A549 (cell line): ENCODE data around the gene KCNMA1. TPM values are rescaled to one million over a fixed set of nuclear protein-coding genes. Genes with fewer than 3 reads are reported as not detected.

Source experiments
- ATAC-seq, 2 experiments: fragments of 200-7000 bp in 1 of 2; fragments of >200 bp in 1 of 2; cut with Nextera tagmentation in 1 of 2; cut with Tn5 transposase in 1 of 2; 3 replicates each; pipeline versions ENCODE4 v1.8.0 to v1.9.1; 2018 to 2020; ENCODE audit warnings: mild to moderate bottlenecking in 1 of 2, moderate library complexity in 1 of 2
- CTCF ChIA-PET: fragments of 300-600 bp; sonication (Branson Sonifier 250); formaldehyde crosslinking; extraction: SDS; loops from one replicate; lab custom pipeline; 2021; ENCODE audit warnings: antibody characterized with exemption, inconsistent platforms; lab: Yijun Ruan, JAX
- POLR2A ChIA-PET: fragments of 350-600 bp; formaldehyde crosslinking; extraction: SDS; loops from one replicate; lab custom pipeline; 2021; ENCODE audit warnings: antibody characterized with exemption, inconsistent platforms; lab: Yijun Ruan, JAX
- DNase-seq, 2 experiments: peaks; one replicate each; pipeline versions ENCODE4 v3.0.0 to v3.0.0-alpha.2; 2011 to 2016; ENCODE audit warnings: low read depth in 1 of 2, low spot score in 1 of 2
- FAIRE-seq: peaks from 2 replicates; lab custom pipeline; 2011; peaks lifted over from hg19 to GRCh38; lab: Jason Lieb, UNC
- H3K27ac ChIP-seq, 2 experiments: fragments of >200 bp; sonication (Bioruptor Twin); formaldehyde crosslinking; 3 replicates each; pipeline ENCODE4 v1.5.1; 2016 to 2017
- H3K4me1 ChIP-seq: fragments of >200 bp; sonication (Bioruptor Twin); formaldehyde crosslinking; 3 replicates; pipeline ENCODE4 v1.6.1; 2016
- H3K4me2 ChIP-seq: fragments of >200 bp; sonication (Bioruptor Twin); formaldehyde crosslinking; 3 replicates; pipeline ENCODE4 v1.6.1; 2016
- H3K4me3 ChIP-seq: fragments of >200 bp; sonication (Bioruptor Twin); formaldehyde crosslinking; 3 replicates; pipeline ENCODE4 v1.5.1; 2016
- H3K9me3 ChIP-seq: fragments of >200 bp; sonication (Bioruptor Twin); formaldehyde crosslinking; 3 replicates; pipeline ENCODE4 v1.6.1; 2016
- ATOH8 ChIP-seq: fragments of 250-450 bp; sonication (Bioruptor Pico); IDR thresholded peaks from 2 replicates; pipeline ENCODE4 v1.5.0; 2020; ENCODE audit warnings: low read depth, mild to moderate bottlenecking, moderate library complexity
- BHLHE40 ChIP-seq: IDR thresholded peaks from 2 replicates; pipeline ENCODE4 v1.6.1; 2012; ENCODE audit warnings: low read depth, low read length, inconsistent platforms
- CHD2 ChIP-seq: fragments of 150-350 bp; IDR thresholded peaks from 2 replicates; pipeline ENCODE4 v1.6.1; 2014; ENCODE audit warnings: low read length; ENCODE audit not compliant: partially characterized antibody
- CHD4 ChIP-seq: fragments of 200-600 bp; sonication (generic); IDR thresholded peaks from 2 replicates; pipeline ENCODE4 v1.6.1; 2016; ENCODE audit warnings: antibody characterized with exemption, mild to moderate bottlenecking, borderline replicate concordance
- E2F6 ChIP-seq: IDR thresholded peaks from 2 replicates; pipeline ENCODE4 v1.6.1; 2012; ENCODE audit warnings: low read depth, borderline replicate concordance
- EHF ChIP-seq: fragments of 250-450 bp; sonication (Bioruptor Pico); IDR thresholded peaks from 2 replicates; pipeline ENCODE4 v1.5.0; 2020; ENCODE audit warnings: mild to moderate bottlenecking
- ELK1 ChIP-seq: fragments of 150-350 bp; IDR thresholded peaks from 2 replicates; pipeline ENCODE4 v1.6.1; 2014; ENCODE audit warnings: low read depth, mild to moderate bottlenecking, low read length
- EP300 ChIP-seq, 2 experiments: fragments of >200 bp; sonication (Bioruptor Twin); formaldehyde crosslinking; IDR thresholded peaks; 2 replicates in 1 of 2; 3 replicates in 1 of 2; pipeline ENCODE4 v1.6.1; 2016 to 2017
- FOSL2 ChIP-seq, 2 experiments: fragments of 450-650 bp in 1 of 2; fragments of >200 bp in 1 of 2; sonication (Bioruptor Twin) in 1 of 2; formaldehyde crosslinking; IDR thresholded peaks; 2 replicates each; pipeline versions ENCODE4 v1.5.0 to v1.6.1; 2016 to 2020; ENCODE audit warnings: mild to moderate bottlenecking in 1 of 2, moderate library complexity in 1 of 2
- GATA3 ChIP-seq: IDR thresholded peaks from 2 replicates; pipeline ENCODE4 v1.6.1; 2012; ENCODE audit warnings: borderline replicate concordance
- HES2 ChIP-seq: fragments of >200 bp; sonication (Bioruptor Twin); formaldehyde crosslinking; IDR thresholded peaks from 2 replicates; pipeline ENCODE4 v1.6.1; 2016
- HEYL ChIP-seq: fragments of 250-450 bp; sonication (Bioruptor Pico); IDR thresholded peaks from 2 replicates; pipeline ENCODE4 v1.8.0; 2021; ENCODE audit warnings: mild to moderate bottlenecking, moderate library complexity
- HMGXB4 ChIP-seq: fragments of 250-450 bp; sonication (Bioruptor Pico); IDR thresholded peaks from 2 replicates; pipeline ENCODE4 v1.5.0; 2021; ENCODE audit warnings: mild to moderate bottlenecking, moderate library complexity, borderline replicate concordance
- JUN ChIP-seq, 2 experiments: fragments of >200 bp; sonication (Bioruptor Twin); formaldehyde crosslinking; IDR thresholded peaks; 2 replicates in 1 of 2; 3 replicates in 1 of 2; pipeline ENCODE4 v1.6.1; 2016 to 2017
- MAFK ChIP-seq: fragments of 450-650 bp; IDR thresholded peaks from 2 replicates; pipeline ENCODE4 v1.6.1; 2014; ENCODE audit not compliant: partially characterized antibody
- PBX3 ChIP-seq: IDR thresholded peaks from 2 replicates; pipeline ENCODE4 v1.6.1; 2012
- PHF8 ChIP-seq: fragments of 200-600 bp; sonication (generic); IDR thresholded peaks from 2 replicates; pipeline ENCODE4 v1.6.1; 2016; ENCODE audit warnings: low read depth, mild to moderate bottlenecking, antibody characterized with exemption, moderate library complexity, borderline replicate concordance
- POLR2A ChIP-seq: IDR thresholded peaks from 2 replicates; pipeline ENCODE4 v1.6.1; 2012; ENCODE audit warnings: mild to moderate bottlenecking, low read length
- POLR2AphosphoS2 ChIP-seq: conservative IDR thresholded peaks from 2 replicates; pipeline ENCODE4 v1.6.1; 2012; ENCODE audit warnings: low read length, improper control_type of control experiment, inconsistent platforms
- RCOR1 ChIP-seq: fragments of 150-350 bp; IDR thresholded peaks from 2 replicates; pipeline ENCODE4 v1.6.1; 2014; ENCODE audit warnings: antibody characterized with exemption, low read length, low read depth
- REST ChIP-seq: fragments of 200-600 bp; sonication (generic); IDR thresholded peaks from 2 replicates; pipeline ENCODE4 v1.6.1; 2016; ENCODE audit warnings: antibody characterized with exemption, mild to moderate bottlenecking, moderate library complexity
- RNF2 ChIP-seq: fragments of 200-600 bp; sonication (generic); IDR thresholded peaks from 2 replicates; pipeline ENCODE4 v1.6.1; 2016; ENCODE audit warnings: low read depth, mild to moderate bottlenecking, antibody characterized with exemption, moderate library complexity, borderline replicate concordance
- TP53 ChIP-seq: fragments of 250-450 bp; sonication (Bioruptor Pico); IDR thresholded peaks from 2 replicates; pipeline ENCODE4 v1.5.0; 2021; ENCODE audit warnings: mild to moderate bottlenecking, moderate library complexity
- ZC3H11A ChIP-seq: fragments of 450-650 bp; IDR thresholded peaks from 2 replicates; pipeline ENCODE4 v1.6.1; 2014; ENCODE audit warnings: antibody characterized with exemption, mild to moderate bottlenecking
- ZNF302 ChIP-seq: fragments of 250-450 bp; sonication (Bioruptor Pico); IDR thresholded peaks from 2 replicates; pipeline ENCODE4 v1.9.0; 2021; ENCODE audit warnings: inconsistent platforms, mild to moderate bottlenecking, moderate library complexity
- ZSCAN20 ChIP-seq: fragments of 250-450 bp; sonication (Bioruptor Pico); IDR thresholded peaks from 2 replicates; pipeline ENCODE4 v1.8.0; 2022; ENCODE audit warnings: mild to moderate bottlenecking, moderate library complexity
- WGBS: methylation state at CpG from one replicate; pipeline ENCODE4 v1.1.6; 2017; ENCODE audit errors: missing lambda C conversion rate; 5-methylcytosine and 5-hydroxymethylcytosine counted together
- polyA plus RNA-seq, 4 experiments: library from polyadenylated mRNA; depleted of rRNA in 3 of 4; stranded (reverse); fragments of >200 nt; fragmentation: RNase III in 1 of 4; extraction: RNeasy Plus Mini Kit Qiagen cat#74134 plus additional on column Dnase treatment in 1 of 4; gene quantifications; 2 replicates in 3 of 4; 3 replicates in 1 of 4; pipeline ENCODE4 v1.2.3, GENCODE V29; 2011 to 2017

The KCNMA1 gene
- polyA plus RNA-seq, 2 of the 4 experiments (the other 2 are of a cell fraction), result 14.9 to 30.6 TPM

- no peak overlapping the region for H3K4me3 ChIP-seq
- CTCF ChIA-PET, result interaction anchor here (0.7 to 5.1 kb wide), 5 partner anchors 14 to 453 kb away, joined by 3 to 33 read pairs (median 4); no protein-coding TSS in a partner anchor
- peak overlapping the region in 1 of 2 experiments; percentile 38; a peak in 3 of 6 replicates for H3K27ac ChIP-seq
- H3K4me1 ChIP-seq, result peaks cover 6% of the 10 kb centered on the region; the same call in 1 of the 3 replicates
- ATAC-seq (no peak), FAIRE-seq (no peak), DNase-seq (no peak)
- TF ChIP-seq TP53 (CRISPR knock-in tag), result no peak
- TF ChIP-seq ZNF302, result no peak
- no peak for TF ChIP-seq HMGXB4 (CRISPR knock-in tag)
- TF ChIP-seq PHF8, result no peak
- no peak for TF ChIP-seq POLR2A
- TF ChIP-seq CHD4, result no peak
- no peak for TF ChIP-seq ZC3H11A
- no peak for TF ChIP-seq RNF2
- TF ChIP-seq ZSCAN20 (CRISPR knock-in tag), result no peak
- TF ChIP-seq POLR2AphosphoS2, result no peak
- no peak for TF ChIP-seq BHLHE40
- TF ChIP-seq HES2, result no peak
- no peak for TF ChIP-seq CHD2
- TF ChIP-seq HEYL (CRISPR knock-in tag), result no peak
- no peak for TF ChIP-seq ELK1
- TF ChIP-seq MAFK, result no peak
- no peak for TF ChIP-seq FOSL2 (IDR thresholded peaks at IDR 0.05)
- TF ChIP-seq FOSL2 (CRISPR knock-in tag; IDR thresholded peaks at IDR 0.05), result no peak
- TF ChIP-seq ATOH8 (CRISPR knock-in tag), result no peak
- no peaks in the 10 kb centered on the region for H3K9me3 ChIP-seq
- no peak overlapping the region for H3K4me2 ChIP-seq
- POLR2A ChIA-PET, result no interaction called here
Measured at GRCh38 chr10:77188521-77188920, 449.1 kb downstream of the KCNMA1 start.

- ChIA-PET POLR2A (interaction anchor here (0.7 kb wide), 1 partner anchor 9 kb away, joined by 6 read pairs; no protein-coding TSS in a partner anchor), CTCF (interaction anchor here (0.7 to 6.1 kb wide), 7 partner anchors 14 to 455 kb away, joined by 3 to 47 read pairs (median 4); no protein-coding TSS in a partner anchor)
- H3K4me3 ChIP-seq, result no peak overlapping the region
- TF ChIP-seq RNF2 (no peak), E2F6 (no peak), PBX3 (no peak), REST (no peak), ZNF302 (no peak), GATA3 (no peak), JUN (IDR thresholded peaks at IDR 0.05) (no peak), FOSL2 (IDR thresholded peaks at IDR 0.05) (no peak), FOSL2 (CRISPR knock-in tag; IDR thresholded peaks at IDR 0.05) (no peak), EHF (CRISPR knock-in tag) (no peak), RCOR1 (no peak), EP300 (IDR thresholded peaks at IDR 0.05) (no peak)
- no peak for ATAC-seq
- peaks cover 6% of the 10 kb centered on the region; the same call in 1 of the 3 replicates for H3K4me1 ChIP-seq
- no peak for FAIRE-seq
- H3K9me3 ChIP-seq, result no peaks in the 10 kb centered on the region
- no peak overlapping the region for H3K4me2 ChIP-seq
- 28% methylated on average over 1 of the region's 1 CpG for WGBS
- no peak overlapping the region; a peak in 1 of 6 replicates for H3K27ac ChIP-seq
- no peak for DNase-seq
Measured at GRCh38 chr10:77188000-77188395, 449.6 kb downstream of the KCNMA1 start.
